Epithelial cell of proximal tubule (primary cell): ENCODE measurements around the gene IMMP2L. TPM values are rescaled to one million over a fixed set of nuclear protein-coding genes. Genes with fewer than 3 reads are reported as not detected.

Experiments
- DNase-seq: peaks from one replicate; pipeline ENCODE4 v3.0.0-alpha.2; 2011; ENCODE audit warnings: low read depth
- H3K4me3 ChIP-seq: 2 replicates; pipeline ENCODE4 v1.5.1; 2011; ENCODE audit warnings: low read depth, mild to moderate bottlenecking, low read length
- CTCF ChIP-seq: conservative IDR thresholded peaks from 2 replicates; pipeline ENCODE4 v1.5.1; 2012; ENCODE audit warnings: low read depth, mild to moderate bottlenecking, low read length
- total RNA-seq: library from RNA; depleted of rRNA; stranded (reverse); fragments of >200 nt; gene quantifications from 2 replicates; pipeline ENCODE4 v1.2.3, GENCODE V29; 2015

The IMMP2L gene
- total RNA-seq, 1 donor from 2014 or later, result 8.4 TPM

- no peak for DNase-seq
- H3K4me3 ChIP-seq, result no peak overlapping the region
- TF ChIP-seq CTCF, result no peak
Observed at GRCh38 chr7:111530356-111530668, 32.0 kb downstream of the IMMP2L start.

DNA sequence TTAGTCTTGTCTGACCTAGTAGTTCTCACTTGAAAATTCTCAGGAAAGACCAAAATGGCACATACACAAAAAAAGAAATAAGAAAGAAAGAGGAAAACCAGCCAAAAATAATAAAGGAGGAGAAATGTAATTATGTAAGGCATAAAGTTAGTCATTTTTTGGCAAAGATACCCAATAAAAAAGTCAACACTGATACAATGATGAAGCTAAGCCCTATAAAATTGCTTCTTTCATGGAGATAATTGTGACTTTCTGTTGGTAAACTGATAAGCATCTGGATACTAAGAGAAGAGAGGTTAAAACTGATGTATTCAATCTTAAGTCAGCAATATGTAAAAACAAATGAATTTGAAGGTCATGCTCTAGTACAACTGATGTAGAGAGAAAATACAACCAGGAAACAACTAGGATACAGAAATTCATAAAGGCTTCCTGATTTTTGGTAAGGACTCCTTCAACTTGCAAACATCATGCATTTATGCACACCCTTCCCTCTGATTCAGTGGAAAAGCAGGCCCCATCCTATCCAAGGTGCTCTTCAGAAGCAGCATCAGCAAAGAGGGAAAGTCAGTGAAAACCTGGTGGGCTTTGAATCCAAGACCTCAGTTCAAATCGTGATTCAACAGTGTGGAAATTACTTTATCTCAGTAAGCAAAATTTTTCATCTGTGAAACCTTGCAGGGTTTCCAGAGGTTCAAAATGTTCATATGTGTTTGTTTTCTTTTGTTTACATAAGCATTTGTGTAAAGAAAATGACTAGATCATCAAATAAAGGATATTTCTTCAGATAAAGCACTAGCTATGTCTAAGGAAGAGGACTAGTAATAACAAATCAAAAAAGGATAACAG lies 32.6 kb downstream of the IMMP2L start:
- no peak overlapping the region for H3K4me3 ChIP-seq
- no peak for DNase-seq
- no peak for TF ChIP-seq CTCF

DNA sequence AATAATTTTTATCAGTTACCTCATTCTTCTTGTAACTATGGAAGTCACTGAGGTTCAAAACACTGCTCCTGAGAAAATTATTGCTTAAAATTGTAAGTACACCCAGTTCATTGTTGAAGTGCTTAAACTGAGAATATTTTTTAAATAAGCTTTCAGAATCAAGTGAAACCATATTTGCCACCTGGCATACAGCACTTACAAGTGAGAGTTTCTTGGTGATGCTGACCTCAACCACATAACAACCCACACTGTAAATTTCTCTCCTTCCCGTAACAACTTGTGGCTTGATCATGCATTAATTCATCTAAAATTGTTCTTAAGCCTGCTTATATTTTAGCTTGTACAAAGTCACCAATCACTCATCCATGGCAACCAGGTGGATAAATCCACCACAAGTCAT lies 34.0 kb downstream of the IMMP2L start:
- no peak for TF ChIP-seq CTCF
- H3K4me3 ChIP-seq, result no peak overlapping the region
- DNase-seq, result no peak

GRCh38 chr7:111527545-111527944 lies 34.7 kb downstream of the IMMP2L start:
- no peak overlapping the region for H3K4me3 ChIP-seq
- TF ChIP-seq CTCF, result no peak
- no peak for DNase-seq

GRCh38 chr7:111525100-111525499 lies 37.2 kb downstream of the IMMP2L start:
- no peak overlapping the region for H3K4me3 ChIP-seq
- no peak for DNase-seq
- TF ChIP-seq CTCF, result no peak

GRCh38 chr7:111521660-111522059 lies 40.6 kb downstream of the IMMP2L start:
- no peak for TF ChIP-seq CTCF
- no peak for DNase-seq
- H3K4me3 ChIP-seq, result no peak overlapping the region

DNA sequence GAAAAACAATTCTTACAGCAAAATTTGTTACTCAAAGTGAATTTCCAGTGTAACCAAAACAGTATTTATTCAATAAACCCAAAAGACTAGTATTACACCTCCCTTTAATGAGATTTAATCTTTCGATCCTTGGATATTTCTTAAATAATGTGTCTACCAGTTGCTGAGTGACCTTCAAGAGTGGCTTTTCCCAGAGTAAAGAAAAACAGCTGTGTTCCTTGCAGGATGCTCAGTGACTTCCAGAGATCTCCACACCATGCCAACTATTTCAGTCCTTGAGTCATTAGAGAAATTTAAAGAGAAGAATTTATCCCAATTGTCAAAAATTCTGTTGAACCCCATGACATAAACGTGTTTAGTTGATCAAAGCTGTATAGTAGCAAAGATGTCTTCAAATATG lies 44.0 kb downstream of the IMMP2L start:
- no peak for DNase-seq
- H3K4me3 ChIP-seq, result no peak overlapping the region
- no peak for TF ChIP-seq CTCF
